ENCODE data around the gene GPN1.
A peak's percentile ranks its signal among the peaks of the same experiment; 100 is the strongest.
"Not testable (repeated sequence)": the region's sequence is repeated elsewhere in the genome, so short reads cannot be mapped to it uniquely, and the experiment has no call there.

The GPN1 gene

GRCh38 chr2:27626921-27627320 lies 1.9 kb upstream of the GPN1 start:
- DNase-seq (ENCODE audit: low spot score) = not testable (repeated sequence)

- no peak for DNase-seq (ENCODE audit: low spot score)
These were observed 685 bp upstream of the GPN1 start for GRCh38 chr2:27627963-27628766.

- not testable (repeated sequence) for DNase-seq (ENCODE audit: low spot score)
These were observed 1.4 kb downstream of the GPN1 start for GRCh38 chr2:27630257-27630656.

DNA sequence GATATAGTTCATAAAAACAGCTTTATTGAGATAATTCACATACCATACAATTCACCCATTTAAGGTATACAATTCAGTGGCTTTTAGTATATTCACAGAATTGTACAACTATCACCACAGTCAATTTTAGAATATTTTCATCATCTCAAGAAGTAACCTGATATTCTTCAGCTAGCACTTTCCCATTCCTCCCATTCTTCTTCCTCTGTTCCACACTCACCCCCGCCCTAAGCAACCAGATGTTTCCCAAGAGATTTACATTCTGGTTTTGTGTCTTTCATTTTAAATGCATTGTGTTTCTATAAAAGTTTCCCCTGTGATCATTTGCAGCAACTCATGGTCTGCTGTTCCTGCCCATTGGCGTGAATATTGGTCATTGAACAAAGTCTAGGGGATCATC lies 5.4 kb downstream of the GPN1 start:
- DNase-seq (ENCODE audit: low spot score) = no peak

- no peak for DNase-seq (ENCODE audit: low spot score)
These were observed 7.9 kb downstream of the GPN1 start for GRCh38 chr2:27636766-27637165.

DNA sequence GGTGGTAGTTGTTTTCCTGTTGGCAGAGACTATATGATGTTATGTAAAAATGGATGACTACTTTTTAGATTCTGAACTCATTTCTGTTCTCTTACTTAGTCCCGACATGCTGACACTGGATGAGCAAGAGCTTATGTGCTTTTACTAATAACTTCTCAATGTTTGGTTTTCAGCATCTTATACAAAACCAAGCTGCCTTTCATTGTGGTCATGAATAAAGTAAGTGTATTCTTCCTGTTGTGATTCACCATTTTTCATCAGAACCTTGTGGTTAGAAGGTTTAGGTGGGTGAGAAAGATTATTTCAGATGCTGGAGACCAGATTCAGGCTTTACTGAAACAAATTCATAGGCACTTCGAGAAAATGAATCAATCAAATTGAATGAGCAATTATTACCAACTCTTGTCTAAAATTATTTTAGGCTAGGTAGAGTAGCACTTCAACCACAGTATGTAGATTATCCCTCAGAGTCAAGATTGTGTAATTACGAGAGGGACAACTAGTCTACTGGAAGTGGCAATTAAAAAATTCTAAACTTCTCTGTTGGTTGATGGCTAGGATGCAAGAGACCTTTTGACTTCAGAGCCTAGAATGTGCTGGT lies 9.3 kb downstream of the GPN1 start:
- DNase-seq (ENCODE audit: low spot score) = no peak

GRCh38 chr2:27638709-27639108 lies 9.9 kb downstream of the GPN1 start:
- no peak for DNase-seq (ENCODE audit: low spot score)

DNA sequence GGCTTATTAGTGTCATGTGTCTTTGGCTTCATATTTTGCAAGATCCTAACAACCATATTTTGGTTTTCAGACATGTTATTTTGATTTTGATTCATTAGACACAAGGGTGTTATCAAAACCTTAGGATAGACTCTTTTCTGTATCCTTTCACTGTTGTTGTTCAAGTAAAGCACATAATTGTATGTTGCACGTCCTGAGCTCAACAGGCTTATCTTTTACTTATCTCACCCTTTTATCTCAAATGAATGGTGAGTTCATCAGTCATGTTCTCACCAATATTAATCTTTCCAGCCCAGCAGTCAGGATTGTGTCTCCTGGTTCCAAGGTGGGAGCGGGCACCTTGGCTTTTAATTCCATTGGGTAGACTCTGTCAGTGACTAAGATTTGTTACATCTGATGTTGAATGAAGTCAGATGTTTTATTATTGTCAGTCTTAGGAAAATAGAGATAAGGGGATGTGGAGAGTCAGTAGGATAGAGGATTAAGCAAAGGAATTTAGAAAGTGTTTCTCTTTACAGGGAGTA lies 11.9 kb downstream of the GPN1 start:
- no peak for DNase-seq (ENCODE audit: low spot score)

- no peak for DNase-seq (ENCODE audit: low spot score)
These were observed 16.3 kb downstream of the GPN1 start for GRCh38 chr2:27645197-27645596.

- DNase-seq (ENCODE audit: low spot score) = no peak
These were observed 18.4 kb downstream of the GPN1 start for GRCh38 chr2:27647289-27647688.

GRCh38 chr2:27647737-27648136 lies 18.9 kb downstream of the GPN1 start:
- no peak for DNase-seq (ENCODE audit: low spot score)

GRCh38 chr2:27651056-27651455 lies 22.2 kb downstream of the GPN1 start:
- DNase-seq (ENCODE audit: low spot score) = no peak

GRCh38 chr2:27652341-27652740 lies 23.5 kb downstream of the GPN1 start:
- DNase-seq (ENCODE audit: low spot score) = no peak

- DNase-seq (ENCODE audit: low spot score) = no peak
These were observed 23.9 kb downstream of the GPN1 start for GRCh38 chr2:27652790-27653189.

GRCh38 chr2:27653397-27653796 lies 24.5 kb downstream of the GPN1 start:
- DNase-seq (ENCODE audit: low spot score) = no peak

DNA sequence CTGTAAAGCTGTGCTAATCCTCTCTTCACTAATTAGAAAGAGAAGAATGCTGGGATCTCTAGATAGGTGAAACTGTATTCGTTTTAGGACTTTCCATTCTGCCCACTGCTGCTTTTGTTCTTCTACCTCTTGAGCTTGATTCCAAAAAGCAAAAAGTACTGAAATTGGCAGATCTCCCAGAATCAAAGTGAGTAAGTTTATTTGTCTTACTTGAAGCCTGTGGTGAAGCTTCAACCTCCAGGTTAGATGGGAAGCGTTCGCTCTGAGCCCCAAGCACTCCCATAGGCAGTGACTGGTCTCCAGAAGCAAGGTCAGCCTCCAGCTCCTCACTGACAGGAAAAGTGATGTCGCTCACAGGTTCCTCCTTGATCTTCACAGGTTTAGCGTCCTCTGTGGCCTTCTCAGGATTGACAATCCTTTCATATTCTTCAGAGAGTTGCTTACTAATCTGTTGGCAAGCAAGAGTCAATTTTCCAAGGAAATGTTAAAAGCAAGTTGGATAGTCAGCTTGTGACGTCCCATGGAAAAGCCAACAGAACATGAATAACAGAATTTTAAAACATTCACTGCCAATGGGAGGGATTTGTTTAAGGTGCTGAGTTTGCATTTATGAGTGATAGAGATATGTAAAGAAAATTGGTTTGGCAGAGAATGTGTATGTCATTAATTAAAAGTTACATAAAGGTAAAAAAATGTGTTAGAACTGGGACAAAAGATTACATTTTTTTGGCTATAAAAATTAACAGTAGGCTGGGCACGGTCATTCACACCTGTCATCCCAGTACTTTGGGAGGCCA lies 26.5 kb downstream of the GPN1 start:
- no peak for DNase-seq (ENCODE audit: low spot score)

DNA sequence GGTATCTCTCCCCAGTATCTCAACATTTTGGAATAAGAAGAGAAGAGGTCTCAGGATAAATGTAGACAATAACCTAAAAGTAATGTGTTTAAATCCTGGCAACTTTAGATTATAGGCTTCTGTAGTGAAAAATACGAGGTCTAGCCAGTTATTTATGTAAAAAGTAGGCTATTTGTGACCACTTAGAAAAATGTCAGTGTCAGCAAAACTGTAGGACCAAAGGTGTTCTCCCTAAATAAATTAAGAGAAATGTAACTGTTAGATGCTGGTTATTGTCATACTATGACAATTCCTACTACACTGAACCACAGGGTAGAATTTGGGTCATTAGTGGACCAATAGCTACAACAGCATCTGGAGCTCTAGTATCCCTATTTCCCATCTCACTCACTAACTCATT lies 32.5 kb downstream of the GPN1 start:
- no peak for DNase-seq (ENCODE audit: low spot score)

GRCh38 chr2:27663285-27664153 lies 34.7 kb downstream of the GPN1 start, which contains the start of the genes SLC4A1AP and SUPT7L:
Gene SLC4A1AP, plus strand, starts transcription at chr2:27663889. Its CDS starts 26 bp downstream, at chr2:27663915.
Gene SUPT7L, minus strand, starts transcription at chr2:27663614. Its CDS starts 1,422 bp downstream, at chr2:27662192.
- peak; percentile 86 for DNase-seq (ENCODE audit: low spot score)

DNA sequence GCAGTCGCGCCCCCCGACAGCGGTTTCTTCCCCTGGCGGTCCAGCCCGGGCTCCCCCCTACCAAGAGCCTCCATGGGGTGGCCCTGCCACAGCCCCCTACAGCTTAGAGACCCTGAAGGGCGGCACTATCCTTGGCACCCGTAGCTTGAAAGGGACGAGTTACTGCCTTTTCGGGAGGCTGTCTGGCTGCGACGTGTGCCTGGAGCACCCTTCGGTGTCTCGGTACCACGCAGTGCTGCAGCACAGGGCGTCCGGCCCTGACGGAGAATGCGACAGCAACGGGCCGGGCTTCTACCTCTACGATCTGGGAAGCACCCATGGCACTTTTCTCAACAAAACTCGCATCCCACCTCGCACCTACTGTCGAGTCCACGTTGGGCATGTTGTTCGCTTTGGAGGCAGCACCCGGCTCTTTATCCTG lies 35.3 kb downstream of the GPN1 start:
- DNase-seq (ENCODE audit: low spot score) = no peak

- no peak for DNase-seq (ENCODE audit: low spot score)
These were observed 35.9 kb downstream of the GPN1 start for GRCh38 chr2:27664622-27665363.
